GM12878 (cell line): Measurements from ENCODE around the gene TCF7. TPM values are rescaled to one million over a fixed set of nuclear protein-coding genes. Genes with fewer than 3 reads are reported as not detected.

Experiments
- ATAC-seq: fragments of 200-7000 bp; cut with Tn5 transposase; 3 replicates; pipeline ENCODE4 v1.9.1; 2020; ENCODE audit warnings: mild to moderate bottlenecking, moderate library complexity
- BruUV-seq: library from RNA; stranded (reverse); fragments of 400-500 nt; replicated peaks from 2 replicates; lab custom pipeline; 2021; lab: Mats Ljungman, UMichigan
- CTCF ChIA-PET: fragments of 300-600 bp; sonication (Branson Sonifier 250); formaldehyde crosslinking; extraction: SDS; loops from one replicate; lab custom pipeline; 2021; ENCODE audit warnings: inconsistent platforms; lab: Yijun Ruan, JAX
- POLR2A ChIA-PET: fragments of 350-600 bp; formaldehyde crosslinking; extraction: SDS; loops from one replicate; lab custom pipeline; 2021; ENCODE audit warnings: inconsistent platforms; lab: Charles Lee
- RAD21 ChIA-PET: fragments of 300-600 bp; sonication (Branson Sonifier 250); formaldehyde crosslinking; loops from one replicate; lab custom pipeline; 2023; ENCODE audit warnings: antibody characterized with exemption; ENCODE audit not compliant: unreplicated experiment; lab: Charles Lee
- SMC1A ChIA-PET: fragments of 300-600 bp; sonication (Branson Sonifier 250); formaldehyde crosslinking; loops from one replicate; lab custom pipeline; 2023; ENCODE audit not compliant: unreplicated experiment, uncharacterized antibody; lab: Charles Lee
- DNase-seq: peaks from one replicate; pipeline ENCODE4 v3.0.0-alpha.2; 2011; ENCODE audit warnings: low read depth, low spot score
- FAIRE-seq: peaks from 3 replicates; lab custom pipeline; 2011; peaks lifted over from hg19 to GRCh38; lab: Jason Lieb, UNC
- H2AFZ ChIP-seq: 2 replicates; pipeline ENCODE4 v1.6.0; 2011; ENCODE audit warnings: low read depth, low read length, control low read depth; ENCODE audit not compliant: control insufficient read depth
- H3K27ac ChIP-seq: 2 replicates; pipeline ENCODE4 v1.5.1; 2011; ENCODE audit warnings: control low read depth; ENCODE audit not compliant: control insufficient read depth, insufficient read depth
- H3K27me3 ChIP-seq, 2 experiments: replicated peaks in 1 of 2; 2 replicates each; pipeline versions ENCODE4 v1.6.0 to v1.6.1; 2011; ENCODE audit warnings: low read length in 1 of 2; ENCODE audit not compliant: control insufficient read depth in 2 of 2, insufficient read depth in 2 of 2
- H3K36me3 ChIP-seq, 2 experiments: 2 replicates each; pipeline ENCODE4 v1.5.1; 2011; ENCODE audit warnings: low read length in 1 of 2; ENCODE audit not compliant: control insufficient read depth in 2 of 2, insufficient read depth in 2 of 2
- H3K4me1 ChIP-seq: 2 replicates; pipeline ENCODE4 v1.6.1; 2011; ENCODE audit warnings: mild to moderate bottlenecking, low read length, moderate library complexity, mixed read lengths; ENCODE audit not compliant: control insufficient read depth, insufficient read depth
- H3K4me2 ChIP-seq: 2 replicates; pipeline ENCODE4 v1.6.0; 2011; ENCODE audit warnings: control low read depth; ENCODE audit not compliant: control insufficient read depth, insufficient read depth
- H3K4me3 ChIP-seq: fragments of 200-600 bp; sonication (generic); 2 replicates; pipeline ENCODE4 v1.5.1; 2016
- H3K79me2 ChIP-seq: 2 replicates; pipeline ENCODE4 v1.6.0; 2011; ENCODE audit warnings: low read length; ENCODE audit not compliant: control insufficient read depth, insufficient read depth
- H3K9ac ChIP-seq: 2 replicates; pipeline ENCODE4 v1.8.0; 2011; ENCODE audit warnings: low read length, control low read depth, mixed read lengths; ENCODE audit not compliant: control insufficient read depth, insufficient read depth
- H3K9me3 ChIP-seq: replicated peaks from 3 replicates; pipeline ENCODE4 v1.5.1; 2011; ENCODE audit warnings: mild to moderate bottlenecking, low read length; ENCODE audit not compliant: control insufficient read depth, insufficient read depth
- H4K20me1 ChIP-seq: 2 replicates; pipeline ENCODE4 v1.6.0; 2011; ENCODE audit not compliant: control insufficient read depth, insufficient read depth
- JUNB ChIP-seq: IDR thresholded peaks from 2 replicates; pipeline ENCODE4 v1.6.1; 2016; ENCODE audit warnings: antibody characterized with exemption, mild to moderate bottlenecking
- RAD21 ChIP-seq: IDR thresholded peaks from 2 replicates; pipeline ENCODE4 v1.6.1; 2011; ENCODE audit warnings: mild to moderate bottlenecking, low read depth, low read length, moderate library complexity; ENCODE audit not compliant: insufficient read depth
- WGBS: methylation state at CpG from one replicate; pipeline ENCODE4 v1.1.6; 2016; ENCODE audit warnings: low lambda C conversion rate; ENCODE audit not compliant: insufficient replicate concordance, insufficient coverage; ENCODE audit errors: missing lambda C conversion rate; 5-methylcytosine and 5-hydroxymethylcytosine counted together
- in situ Hi-C: fragments of 300-500 bp; cut with MboI; formaldehyde crosslinking; loops from 9 replicates; pipeline ENCODE4 v1.14.3; 2018; ENCODE audit warnings: mixed read lengths
- intact Hi-C: fragments of 100-400 bp; cut with micrococcal nuclease; formaldehyde crosslinking; loops from one replicate; pipeline ENCODE4 v1.14.2; 2022; ENCODE audit not compliant: unreplicated experiment
- polyA plus RNA-seq, 11 experiments: library from polyadenylated mRNA; depleted of rRNA in 4 of 11; unstranded in 6 of 11; stranded (reverse) in 5 of 11; fragments of >200 nt; fragmentation: Nextera tagmentation in 4 of 11; fragmentation: Illumina TruSeq in 1 of 11; extraction: Ambion mirVana in 4 of 11; extraction: Trizol in 1 of 11; gene quantifications; 1 replicate in 1 of 11; 2 replicates in 10 of 11; pipeline versions ENCODE4 v1.2.1 to v1.2.3, GENCODE V29; 2011 to 2016; ENCODE audit warnings: inconsistent platforms in 2 of 11, missing spikeins in 2 of 11, low read depth in 1 of 11
- total RNA-seq, 4 experiments: library from RNA; depleted of rRNA in 3 of 4; stranded (reverse); fragments of >200 nt in 3 of 4; fragmentation: Illumina TruSeq in 1 of 4; extraction: Trizol in 1 of 4; gene quantifications; 2 replicates each; pipeline versions ENCODE4 v1.2.1 to v1.2.3, GENCODE V29; 2013 to 2021
- TF ChIP-seq, protein P1 (sequence below), 3 experiments: IDR thresholded peaks in 2 of 3; conservative IDR thresholded peaks in 1 of 3; 2 replicates each; pipeline ENCODE4 v1.5.1; 2011; ENCODE audit warnings: low read depth in 3 of 3, low read length in 3 of 3, mild to moderate bottlenecking in 3 of 3, control low read depth in 2 of 3, moderate library complexity in 2 of 3, inconsistent platforms in 1 of 3, mixed read lengths in 1 of 3; ENCODE audit not compliant: control insufficient read depth in 2 of 3, insufficient read depth in 1 of 3; ENCODE audit errors: extremely low read depth in 1 of 3

The TCF7 gene
- total and polyA plus RNA-seq, 10 of the 15 experiments (the other 5 are each of a cell fraction or from before 2014, with no cell fraction given): 10.0 to 60.2 (median 23.6) TPM

- intact Hi-C loops: no loop called here
- Histone ChIP-seq H3K4me3 (no peak overlapping the region), H3K36me3 (no peaks in the 10 kb centered on the region), H3K4me2 (no peak overlapping the region), H2AFZ (no peak overlapping the region), H3K27me3 (no peaks in the 10 kb centered on the region), H3K4me1 (no peaks in the 10 kb centered on the region), H3K9me3 (no peaks in the 10 kb centered on the region), H4K20me1 (no peaks in the 10 kb centered on the region), H3K9ac (no peak overlapping the region), H3K27ac (no peak overlapping the region), H3K79me2 (no peaks in the 10 kb centered on the region)
- ChIA-PET CTCF (interaction anchor here (0.8 to 2.4 kb wide), 3 partner anchors 9 to 87 kb away, joined by 3 to 7 read pairs (median 6); no protein-coding TSS in a partner anchor), POLR2A (interaction anchor here (0.9 to 1.0 kb wide), 2 partner anchors 15 to 17 kb away, joined by 3 to 4 read pairs; no protein-coding TSS in a partner anchor), RAD21 (interaction anchor here (1.1 kb wide), 1 partner anchor 44 kb away, joined by 3 read pairs; no protein-coding TSS in a partner anchor), SMC1A (interaction anchor here (3.0 to 3.2 kb wide), 2 partner anchors 10 to 16 kb away, joined by 8 to 13 read pairs; no protein-coding TSS in a partner anchor)
- in situ Hi-C loops: no loop called here
- no peak for FAIRE-seq
- 25% methylated on average over 5 of the region's 5 CpGs for WGBS
- no TSS peak for BruUV-seq
- ATAC-seq: no peak; the same call in none of the 3 replicates
- no peak for DNase-seq
- TF ChIP-seq, protein P1, sequence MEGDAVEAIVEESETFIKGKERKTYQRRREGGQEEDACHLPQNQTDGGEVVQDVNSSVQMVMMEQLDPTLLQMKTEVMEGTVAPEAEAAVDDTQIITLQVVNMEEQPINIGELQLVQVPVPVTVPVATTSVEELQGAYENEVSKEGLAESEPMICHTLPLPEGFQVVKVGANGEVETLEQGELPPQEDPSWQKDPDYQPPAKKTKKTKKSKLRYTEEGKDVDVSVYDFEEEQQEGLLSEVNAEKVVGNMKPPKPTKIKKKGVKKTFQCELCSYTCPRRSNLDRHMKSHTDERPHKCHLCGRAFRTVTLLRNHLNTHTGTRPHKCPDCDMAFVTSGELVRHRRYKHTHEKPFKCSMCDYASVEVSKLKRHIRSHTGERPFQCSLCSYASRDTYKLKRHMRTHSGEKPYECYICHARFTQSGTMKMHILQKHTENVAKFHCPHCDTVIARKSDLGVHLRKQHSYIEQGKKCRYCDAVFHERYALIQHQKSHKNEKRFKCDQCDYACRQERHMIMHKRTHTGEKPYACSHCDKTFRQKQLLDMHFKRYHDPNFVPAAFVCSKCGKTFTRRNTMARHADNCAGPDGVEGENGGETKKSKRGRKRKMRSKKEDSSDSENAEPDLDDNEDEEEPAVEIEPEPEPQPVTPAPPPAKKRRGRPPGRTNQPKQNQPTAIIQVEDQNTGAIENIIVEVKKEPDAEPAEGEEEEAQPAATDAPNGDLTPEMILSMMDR (IDR thresholded peaks at IDR 0.05 in 2 of 3, conservative IDR thresholded peaks at IDR 0.05 in 1 of 3; ENCODE audit: control insufficient read depth in 2 of 3, extremely low read depth in 1 of 3, insufficient read depth in 1 of 3, low read depth in 3 of 3, low read length in 3 of 3): no peak
- TF ChIP-seq JUNB: no peak
- TF ChIP-seq RAD21: no peak
These were observed 31.0 kb upstream of the TCF7 start for GRCh38 chr5:134083517-134083916.
